Measurements from ENCODE around the gene PKLR. TPM values are rescaled to one million over a fixed set of nuclear protein-coding genes. Genes with fewer than 3 reads are reported as not detected.

Gene PKLR
- total and polyA plus RNA-seq, 7 donors = 0.01 TPM; not detected in 6

DNA sequence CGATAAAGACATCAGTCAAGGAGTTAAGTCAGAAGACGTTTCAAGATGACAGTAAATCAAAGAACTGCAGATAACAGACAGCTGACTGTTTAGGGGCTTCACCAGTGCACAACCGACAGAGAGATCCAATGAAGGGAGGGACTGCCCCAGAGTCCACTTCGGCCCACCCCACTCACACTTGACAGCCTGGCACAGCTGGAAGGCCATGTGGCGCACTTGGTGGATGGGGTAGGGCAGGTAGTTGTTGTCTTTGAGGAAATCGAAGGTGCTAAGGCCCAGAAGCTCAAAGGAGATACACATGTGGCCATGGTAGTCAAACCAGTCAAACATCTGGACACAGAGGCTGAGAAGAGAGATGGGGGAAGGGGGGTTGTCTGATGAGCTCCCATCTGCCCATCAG is 34.7 kb downstream of the PKLR start:
- intact Hi-C loops (cut with DNase I) = no loop called here
- no peak overlapping the region for H3K4me3 ChIP-seq
- ATAC-seq (no peak), DNase-seq (no peak)
- peak overlapping the region; percentile 79 for H3K27ac ChIP-seq
- 70 to 80% (median 79%) methylated on average over 6 of the region's 6 CpGs for WGBS, 3 donors
- no peaks in the 10 kb centered on the region for H3K9me3 ChIP-seq
- TF ChIP-seq, protein P1, sequence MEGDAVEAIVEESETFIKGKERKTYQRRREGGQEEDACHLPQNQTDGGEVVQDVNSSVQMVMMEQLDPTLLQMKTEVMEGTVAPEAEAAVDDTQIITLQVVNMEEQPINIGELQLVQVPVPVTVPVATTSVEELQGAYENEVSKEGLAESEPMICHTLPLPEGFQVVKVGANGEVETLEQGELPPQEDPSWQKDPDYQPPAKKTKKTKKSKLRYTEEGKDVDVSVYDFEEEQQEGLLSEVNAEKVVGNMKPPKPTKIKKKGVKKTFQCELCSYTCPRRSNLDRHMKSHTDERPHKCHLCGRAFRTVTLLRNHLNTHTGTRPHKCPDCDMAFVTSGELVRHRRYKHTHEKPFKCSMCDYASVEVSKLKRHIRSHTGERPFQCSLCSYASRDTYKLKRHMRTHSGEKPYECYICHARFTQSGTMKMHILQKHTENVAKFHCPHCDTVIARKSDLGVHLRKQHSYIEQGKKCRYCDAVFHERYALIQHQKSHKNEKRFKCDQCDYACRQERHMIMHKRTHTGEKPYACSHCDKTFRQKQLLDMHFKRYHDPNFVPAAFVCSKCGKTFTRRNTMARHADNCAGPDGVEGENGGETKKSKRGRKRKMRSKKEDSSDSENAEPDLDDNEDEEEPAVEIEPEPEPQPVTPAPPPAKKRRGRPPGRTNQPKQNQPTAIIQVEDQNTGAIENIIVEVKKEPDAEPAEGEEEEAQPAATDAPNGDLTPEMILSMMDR (IDR thresholded peaks at IDR 0.05) = no peak
- no peaks in the 10 kb centered on the region for H3K27me3 ChIP-seq (ENCODE audit: insufficient read depth in 3 of 3, low read length in 2 of 3)
- peaks cover 19% of the 10 kb centered on the region for H3K4me1 ChIP-seq
- peaks cover 17 to 86% of the 10 kb centered on the region in 2 donors for H3K36me3 ChIP-seq (ENCODE audit: insufficient read depth in 1 of 2, low read depth in 1 of 2)

DNA sequence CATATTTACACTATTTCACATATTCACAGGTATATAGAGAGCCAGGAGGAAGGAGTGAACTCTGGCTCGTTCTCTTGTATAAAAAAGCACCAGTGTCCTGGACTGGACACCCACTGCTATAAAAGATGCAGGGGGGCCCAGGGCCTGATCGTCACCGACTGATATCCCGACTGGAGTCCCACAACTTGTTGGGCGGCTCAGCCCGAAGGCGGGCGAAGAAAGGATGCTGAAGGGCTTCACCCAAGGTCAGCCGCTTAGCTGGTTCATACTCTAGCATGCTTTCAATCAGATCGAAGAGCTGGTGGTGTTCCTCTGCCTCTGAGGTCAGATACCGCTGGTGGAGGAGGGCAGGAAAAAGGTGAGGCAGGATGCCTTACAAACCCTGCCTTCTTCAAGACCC is 38.2 kb downstream of the PKLR start:
- H3K4me1 ChIP-seq = peaks cover 25% of the 10 kb centered on the region
- intact Hi-C loops (cut with DNase I) = no loop called here
- 82 to 90% (median 86%) methylated on average over 11 of the region's 11 CpGs for WGBS, 3 donors
- peaks cover 13 to 81% of the 10 kb centered on the region in 2 donors for H3K36me3 ChIP-seq (ENCODE audit: insufficient read depth in 1 of 2, low read depth in 1 of 2)
- TF ChIP-seq, protein P1 (IDR thresholded peaks at IDR 0.05) = no peak
- H3K4me3 ChIP-seq = no peak overlapping the region
- H3K27ac ChIP-seq = peak overlapping the region; percentile 93
- no peaks in the 10 kb centered on the region for H3K27me3 ChIP-seq (ENCODE audit: insufficient read depth in 3 of 3, low read length in 2 of 3)
- ATAC-seq (no peak), DNase-seq (no peak)
- H3K9me3 ChIP-seq = no peaks in the 10 kb centered on the region

DNA sequence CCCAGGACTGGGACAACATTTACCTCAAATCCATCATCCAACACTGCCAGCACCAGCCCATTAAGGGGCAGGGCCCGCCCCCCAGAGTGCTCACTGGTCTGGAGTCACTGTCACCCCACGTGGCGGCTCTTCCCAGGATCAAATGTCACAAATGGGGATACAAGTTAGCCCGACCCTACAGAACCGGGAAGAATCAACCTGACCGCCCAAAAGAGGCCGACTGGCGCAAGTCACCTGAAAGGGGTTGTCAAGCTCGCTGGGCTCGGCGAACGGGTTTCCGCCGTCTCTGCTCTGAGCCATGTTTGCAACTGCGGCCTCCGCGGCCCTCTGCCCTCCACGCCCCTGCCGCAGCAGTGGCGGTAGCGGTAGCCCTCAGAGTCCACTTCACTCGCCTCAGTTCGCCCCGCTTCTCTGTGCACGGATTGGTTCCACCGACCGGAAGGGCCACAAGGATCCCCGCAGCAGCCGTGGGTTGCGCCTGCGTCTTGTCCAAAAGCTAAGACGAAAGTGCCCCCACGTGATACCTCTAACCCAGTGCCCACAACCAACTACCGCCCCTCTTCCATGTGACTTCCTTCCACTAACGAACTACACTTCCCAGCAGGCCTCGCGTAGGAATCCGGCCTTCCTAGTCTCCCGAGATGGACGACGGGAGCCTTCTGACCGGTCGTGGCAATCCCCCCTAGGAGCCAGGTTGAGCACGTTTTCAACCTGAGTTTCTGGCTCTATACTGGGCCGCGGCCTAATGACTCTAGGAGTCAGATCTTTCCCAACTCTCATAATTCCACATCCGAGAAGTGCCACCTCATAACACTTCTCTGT is 39.2 kb downstream of the PKLR start, which contains the start of gene SCAMP3:
Gene SCAMP3 (minus strand): TSS at position 509 of the 822 bp plus-strand sequence. CDS start 209 bp downstream, at position 300.
- Histone ChIP-seq H3K4me1 (peaks cover 18% of the 10 kb centered on the region), H3K9me3 (no peaks in the 10 kb centered on the region), H3K36me3 (ENCODE audit: insufficient read depth in 1 of 2, low read depth in 1 of 2) (peaks cover 9 to 81% of the 10 kb centered on the region in 2 donors), H3K4me3 (peak within 1 kb of the TSS; percentile 99), H3K27me3 (ENCODE audit: insufficient read depth in 3 of 3, low read length in 2 of 3) (no peaks in the 10 kb centered on the region), H3K27ac (peak within 1 kb of the TSS; percentile 93)
- peak; percentile 94 to 95 for DNase-seq
- WGBS, 3 donors = 0 to 1% (median 0%) methylated on average over 42 to 47 of the region's 47 CpGs
- ATAC-seq = peak; percentile 98
- intact Hi-C loops (cut with DNase I) = no loop called here
- TF ChIP-seq, protein P1 (IDR thresholded peaks at IDR 0.05) = no peak

DNA sequence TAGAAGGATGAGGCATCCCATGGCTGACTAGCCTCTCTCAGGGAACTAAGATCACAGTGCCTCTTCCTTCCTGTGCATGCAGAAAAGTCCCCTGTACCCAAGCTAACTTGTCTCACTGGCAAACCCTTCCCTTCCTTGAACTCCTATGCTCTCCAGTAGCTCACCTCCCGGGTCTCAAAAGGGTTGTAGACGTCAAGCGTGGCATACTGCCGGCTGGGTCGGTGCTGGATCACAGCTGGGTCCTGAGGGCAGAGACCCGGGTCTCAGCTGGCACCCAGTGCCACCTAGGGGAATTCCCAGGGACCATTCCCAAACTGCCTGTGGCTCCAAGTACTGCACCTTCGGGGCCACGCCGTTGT is 39.8 kb downstream of the PKLR start:
- DNase-seq = peak in 1 of 2 donors; percentile 59
- Histone ChIP-seq H3K27me3 (ENCODE audit: insufficient read depth in 3 of 3, low read length in 2 of 3) (no peaks in the 10 kb centered on the region), H3K4me1 (peaks cover 18% of the 10 kb centered on the region), H3K27ac (peak overlapping the region; percentile 93), H3K9me3 (no peaks in the 10 kb centered on the region), H3K36me3 (ENCODE audit: insufficient read depth in 1 of 2, low read depth in 1 of 2) (peaks cover 9 to 81% of the 10 kb centered on the region in 2 donors), H3K4me3 (peak overlapping the region; percentile 99)
- ATAC-seq = no peak
- intact Hi-C loops (cut with DNase I) = no loop called here
- 0 to 1% (median 1%) methylated on average over 9 of the region's 9 CpGs for WGBS, 3 donors
- TF ChIP-seq, protein P1 (IDR thresholded peaks at IDR 0.05) = no peak
